T-helper 17 cell (primary cell): Measurements from ENCODE around the gene ERG. TPM values are rescaled to one million over a fixed set of nuclear protein-coding genes. Genes with fewer than 3 reads are reported as not detected.

Experiments
- ATAC-seq: fragments of 150-1000 bp; cut with Tn5 transposase; 2 replicates; pipeline ENCODE4 v1.10.0; 2021; ENCODE audit warnings: mild to moderate bottlenecking, moderate library complexity
- DNase-seq, 3 donors: peaks; one replicate each; pipeline versions ENCODE4 v3.0.0 to v3.0.0-alpha.2; 2020 to 2021
- H3K9me3 ChIP-seq: one replicate; pipeline ENCODE4 v1.7.0; 2013; ENCODE audit warnings: low read length, mild to moderate bottlenecking; ENCODE audit not compliant: control insufficient read depth, poor library complexity, severe bottlenecking
- H3K27ac Mint-ChIP-seq: one replicate; pipeline ENCODE4 v1.8.0; 2022; ENCODE audit warnings: mild to moderate bottlenecking, moderate library complexity, mixed read lengths
- H3K27me3 Mint-ChIP-seq: one replicate; pipeline ENCODE4 v1.8.0; 2022; ENCODE audit warnings: mixed read lengths
- H3K36me3 Mint-ChIP-seq: one replicate; pipeline ENCODE4 v1.8.0; 2022; ENCODE audit warnings: low read depth, mixed read lengths
- H3K4me1 Mint-ChIP-seq: one replicate; pipeline ENCODE4 v1.8.0; 2022; ENCODE audit warnings: mild to moderate bottlenecking, mixed read lengths
- H3K4me3 Mint-ChIP-seq: one replicate; pipeline ENCODE4 v1.8.0; 2022; ENCODE audit warnings: mild to moderate bottlenecking, moderate library complexity, mixed read lengths
- total RNA-seq, 4 donors: library from RNA in 2 of 4; stranded (reverse) in 2 of 4; gene quantifications; one replicate each; pipeline ENCODE4 v1.2.3 and lab custom pipeline; 2022 to 2026

ERG gene
- total RNA-seq, 2 donors from 2014 or later = not detected

DNA sequence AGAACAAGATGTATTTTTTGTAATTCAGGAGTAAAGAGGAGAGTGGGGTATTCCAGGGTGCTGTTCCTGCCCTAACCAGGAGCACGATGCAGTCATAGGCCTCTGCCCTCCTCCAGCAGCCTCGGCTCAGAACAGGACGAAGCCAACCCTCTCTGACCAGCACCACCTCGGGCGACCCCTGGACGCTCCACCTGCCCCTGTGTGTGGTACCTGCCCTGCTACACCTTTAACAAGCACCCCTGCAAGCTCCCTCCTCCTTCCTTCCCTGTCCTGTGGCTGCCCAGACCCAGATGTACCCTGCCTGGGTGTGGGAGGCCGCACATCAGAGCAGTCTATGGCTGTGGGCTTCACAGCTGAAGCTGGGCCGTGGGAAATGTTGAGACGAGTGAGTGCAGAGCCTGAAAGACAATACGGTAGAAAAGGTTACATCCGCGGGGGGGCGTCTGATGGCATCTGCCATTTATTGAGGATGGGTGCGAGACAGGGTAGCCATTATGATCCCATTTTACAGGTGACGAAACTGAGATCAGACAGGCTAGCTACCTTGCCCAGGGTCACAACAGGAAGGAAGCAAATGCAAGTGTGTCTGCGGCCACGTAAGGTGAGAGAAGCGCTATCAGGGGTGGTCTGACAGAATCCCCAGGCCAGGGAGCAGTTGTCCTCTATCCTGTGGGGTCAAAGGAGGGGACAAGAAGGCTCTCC is 4.6 kb downstream of the ERG start:
- H3K36me3 Mint-ChIP-seq = no peaks in the 10 kb centered on the region
- DNase-seq = no peak
- no peak overlapping the region for H3K27ac Mint-ChIP-seq
- H3K4me3 Mint-ChIP-seq = no peak overlapping the region
- H3K9me3 ChIP-seq = no peaks in the 10 kb centered on the region
- peaks cover 2% of the 10 kb centered on the region for H3K4me1 Mint-ChIP-seq
- peaks cover 70% of the 10 kb centered on the region for H3K27me3 Mint-ChIP-seq
- no peak for ATAC-seq

GRCh38 chr21:38492007-38492406 is 6.3 kb downstream of the ERG start:
- H3K4me3 Mint-ChIP-seq = no peak overlapping the region
- H3K27me3 Mint-ChIP-seq = peaks cover 71% of the 10 kb centered on the region
- H3K4me1 Mint-ChIP-seq = peaks cover 2% of the 10 kb centered on the region
- H3K36me3 Mint-ChIP-seq = no peaks in the 10 kb centered on the region
- no peak overlapping the region for H3K27ac Mint-ChIP-seq
- no peak for ATAC-seq
- H3K9me3 ChIP-seq = no peaks in the 10 kb centered on the region
- no peak for DNase-seq

- no peak overlapping the region for H3K4me3 Mint-ChIP-seq
- H3K27ac Mint-ChIP-seq = no peak overlapping the region
- H3K27me3 Mint-ChIP-seq = peaks cover 72% of the 10 kb centered on the region
- H3K4me1 Mint-ChIP-seq = peaks cover 2% of the 10 kb centered on the region
- DNase-seq (no peak), ATAC-seq (no peak)
- no peaks in the 10 kb centered on the region for H3K9me3 ChIP-seq
- no peaks in the 10 kb centered on the region for H3K36me3 Mint-ChIP-seq
Observed at GRCh38 chr21:38491536-38491935, 6.7 kb downstream of the ERG start.

DNA sequence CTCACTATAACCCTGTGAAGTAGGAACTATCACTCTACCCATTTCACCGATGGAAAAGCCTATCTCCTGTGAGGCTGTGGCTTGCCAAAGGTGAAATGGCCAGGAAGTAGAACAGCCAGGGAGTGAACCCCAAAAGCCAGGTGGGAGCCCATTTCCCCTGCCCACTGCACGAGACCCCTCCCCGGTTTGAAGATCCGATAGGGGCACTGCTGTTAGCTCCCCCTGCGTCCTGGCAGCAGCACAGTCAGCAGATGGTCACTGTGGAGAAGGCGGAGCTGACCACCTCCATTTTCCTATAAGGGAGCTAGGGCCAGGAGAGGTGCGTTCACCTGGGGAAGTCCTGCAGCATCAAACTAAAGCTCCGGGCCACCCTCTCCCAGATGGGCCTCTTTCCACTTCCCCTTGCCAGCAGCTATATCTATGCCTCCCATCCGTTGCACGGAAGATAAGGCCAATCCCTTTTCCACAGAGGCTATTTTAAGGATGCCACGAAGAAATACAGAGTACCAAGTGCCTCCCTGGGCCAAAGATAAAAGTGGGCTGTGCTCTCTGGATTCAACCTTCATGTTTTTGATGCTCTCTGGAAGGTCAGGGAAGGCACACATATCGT is 7.8 kb downstream of the ERG start:
- Mint-ChIP-seq H3K36me3 (no peaks in the 10 kb centered on the region), H3K27me3 (peaks cover 70% of the 10 kb centered on the region), H3K27ac (no peak overlapping the region), H3K4me1 (peaks cover 2% of the 10 kb centered on the region), H3K4me3 (no peak overlapping the region)
- ATAC-seq = no peak
- H3K9me3 ChIP-seq = no peaks in the 10 kb centered on the region
- no peak for DNase-seq

DNA sequence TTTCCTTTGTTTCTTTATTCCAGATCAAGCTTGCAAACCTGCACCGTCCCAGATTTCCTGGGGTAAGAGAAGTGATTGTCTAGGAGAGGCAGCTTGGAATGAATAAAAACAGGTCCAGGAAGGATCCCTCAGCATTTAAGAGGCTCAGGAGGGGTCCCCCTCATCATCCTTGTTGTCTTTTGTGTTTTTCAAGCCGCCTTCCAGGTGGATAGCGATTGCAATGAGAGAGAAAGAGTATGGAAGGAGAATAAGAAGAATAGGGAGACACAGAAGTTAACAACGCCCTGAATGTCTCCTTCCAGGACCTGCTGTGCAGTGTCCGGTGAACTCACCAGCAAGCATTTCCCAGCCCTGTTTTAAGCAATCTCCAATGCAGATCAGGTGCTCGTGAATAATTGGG is 8.5 kb downstream of the ERG start:
- Mint-ChIP-seq H3K27me3 (peaks cover 62% of the 10 kb centered on the region), H3K4me3 (no peak overlapping the region), H3K27ac (no peak overlapping the region), H3K4me1 (no peaks in the 10 kb centered on the region), H3K36me3 (no peaks in the 10 kb centered on the region)
- H3K9me3 ChIP-seq = no peaks in the 10 kb centered on the region
- DNase-seq (no peak), ATAC-seq (no peak)

DNA sequence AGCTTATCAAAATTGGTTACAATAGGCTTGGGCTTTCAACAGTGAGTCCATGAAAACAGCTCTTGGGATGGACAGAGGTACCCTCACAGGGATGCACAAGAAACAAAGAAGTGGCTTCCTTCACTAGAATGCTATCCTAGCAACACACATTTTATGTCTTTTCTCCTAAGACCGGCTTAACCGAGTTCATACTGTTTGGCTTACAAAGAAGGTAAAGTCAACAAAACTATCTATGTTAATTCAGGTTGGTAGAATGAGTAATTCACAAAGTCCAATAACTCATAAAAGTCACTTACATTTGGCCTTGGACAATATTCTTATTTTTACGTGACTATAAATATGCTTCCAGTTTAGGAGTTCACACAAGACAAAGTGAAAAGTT is 9.0 kb downstream of the ERG start:
- peaks cover 60% of the 10 kb centered on the region for H3K27me3 Mint-ChIP-seq

GRCh38 chr21:38488640-38489270 is 9.5 kb downstream of the ERG start:
- Mint-ChIP-seq H3K4me3 (no peak overlapping the region), H3K4me1 (no peaks in the 10 kb centered on the region), H3K36me3 (no peaks in the 10 kb centered on the region), H3K27ac (no peak overlapping the region), H3K27me3 (peaks cover 60% of the 10 kb centered on the region)
- DNase-seq (no peak), ATAC-seq (no peak)
- H3K9me3 ChIP-seq = no peaks in the 10 kb centered on the region

More for the DNA sequence above, 9.0 kb downstream of the ERG start:
- no peaks in the 10 kb centered on the region for H3K9me3 ChIP-seq
- H3K27ac Mint-ChIP-seq = no peak overlapping the region
- ATAC-seq (no peak), DNase-seq (no peak)
- H3K4me1 Mint-ChIP-seq = no peaks in the 10 kb centered on the region
- H3K4me3 Mint-ChIP-seq = no peak overlapping the region
- no peaks in the 10 kb centered on the region for H3K36me3 Mint-ChIP-seq

DNA sequence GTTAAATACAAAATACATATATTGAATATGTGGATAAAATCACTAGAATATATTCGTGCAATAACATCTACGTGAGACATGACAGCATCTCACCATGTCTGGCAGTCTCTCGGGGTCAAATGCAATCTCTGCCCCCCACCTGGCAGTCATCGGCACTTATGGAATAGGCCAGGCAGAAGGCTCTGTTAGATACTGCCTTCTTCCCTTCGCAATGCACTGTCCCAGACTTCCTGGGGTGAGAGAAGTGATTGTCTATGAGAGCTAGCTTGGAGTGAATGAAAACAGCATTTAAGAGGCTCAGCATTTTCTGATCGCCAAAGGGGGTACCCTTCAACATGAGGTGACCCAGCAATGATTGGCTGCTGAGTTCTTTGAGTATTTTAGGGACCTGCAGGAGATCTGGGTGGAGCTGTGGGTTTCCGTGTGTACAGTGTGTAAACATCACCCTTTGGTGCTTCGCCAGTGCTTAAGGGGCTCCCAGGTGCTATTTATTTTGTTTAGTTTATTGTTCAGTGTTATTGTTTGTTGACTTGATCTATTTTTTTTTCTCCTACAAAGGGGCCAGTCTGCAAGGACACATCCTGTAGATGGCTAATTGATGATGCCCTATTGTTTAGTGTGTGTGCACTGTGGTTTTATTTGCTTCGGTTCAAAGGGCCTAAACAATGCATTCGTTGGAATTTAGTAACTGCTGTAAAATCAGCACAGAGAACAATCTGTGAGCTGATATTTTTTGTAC is 10.2 kb downstream of the ERG start:
- H3K36me3 Mint-ChIP-seq = no peaks in the 10 kb centered on the region
- H3K27me3 Mint-ChIP-seq = peaks cover 60% of the 10 kb centered on the region
- no peak overlapping the region for H3K27ac Mint-ChIP-seq
- H3K4me1 Mint-ChIP-seq = no peaks in the 10 kb centered on the region
- no peak overlapping the region for H3K4me3 Mint-ChIP-seq
- DNase-seq (no peak), ATAC-seq (no peak)
- H3K9me3 ChIP-seq = no peaks in the 10 kb centered on the region

- peaks cover 52% of the 10 kb centered on the region for H3K27me3 Mint-ChIP-seq
- ATAC-seq = no peak
- no peaks in the 10 kb centered on the region for H3K4me1 Mint-ChIP-seq
- no peaks in the 10 kb centered on the region for H3K9me3 ChIP-seq
- no peak overlapping the region for H3K27ac Mint-ChIP-seq
- no peak overlapping the region for H3K4me3 Mint-ChIP-seq
- DNase-seq = no peak
- no peaks in the 10 kb centered on the region for H3K36me3 Mint-ChIP-seq
Observed at GRCh38 chr21:38486706-38487105, 11.6 kb downstream of the ERG start.

DNA sequence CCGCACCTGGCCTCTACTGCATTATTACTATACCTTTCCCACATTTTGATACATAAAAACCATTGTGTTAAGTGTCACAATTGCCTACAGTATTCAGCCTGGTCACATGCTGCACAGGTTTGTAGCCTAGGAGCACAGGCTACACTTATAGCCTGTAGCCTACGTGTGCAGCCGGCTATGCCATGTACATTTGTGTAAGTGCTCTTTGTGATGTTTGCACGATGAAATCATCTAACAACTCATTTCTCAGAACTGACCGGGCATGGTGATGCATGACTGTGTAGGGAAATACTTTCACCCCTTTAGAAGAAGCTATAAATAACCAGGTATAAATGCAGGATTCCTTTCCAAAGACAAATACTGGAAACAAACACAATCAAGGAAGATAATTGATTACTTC is 12.1 kb downstream of the ERG start:
- ATAC-seq = no peak
- Mint-ChIP-seq H3K27ac (no peak overlapping the region), H3K4me3 (no peak overlapping the region), H3K4me1 (no peaks in the 10 kb centered on the region), H3K27me3 (peaks cover 47% of the 10 kb centered on the region), H3K36me3 (no peaks in the 10 kb centered on the region)
- H3K9me3 ChIP-seq = no peaks in the 10 kb centered on the region
- DNase-seq = no peak

- peaks cover 53% of the 10 kb centered on the region for H3K27me3 Mint-ChIP-seq
Observed at GRCh38 chr21:38479641-38480525, 18.4 kb downstream of the ERG start.

GRCh38 chr21:38478782-38479181 is 19.5 kb downstream of the ERG start:
- no peaks in the 10 kb centered on the region for H3K36me3 Mint-ChIP-seq
- H3K4me3 Mint-ChIP-seq = no peak overlapping the region
- no peak for DNase-seq
- H3K9me3 ChIP-seq = peaks cover 3% of the 10 kb centered on the region
- H3K27me3 Mint-ChIP-seq = peaks cover 59% of the 10 kb centered on the region
- ATAC-seq = no peak
- peaks cover 5% of the 10 kb centered on the region for H3K4me1 Mint-ChIP-seq
- H3K27ac Mint-ChIP-seq = no peak overlapping the region

More at GRCh38 chr21:38479641-38480525, 18.4 kb downstream of the ERG start:
- H3K4me1 Mint-ChIP-seq = peaks cover 5% of the 10 kb centered on the region
- peaks cover 3% of the 10 kb centered on the region for H3K9me3 ChIP-seq
- H3K27ac Mint-ChIP-seq = no peak overlapping the region
- ATAC-seq (no peak), DNase-seq (no peak)
- H3K36me3 Mint-ChIP-seq = no peaks in the 10 kb centered on the region
- no peak overlapping the region for H3K4me3 Mint-ChIP-seq
